Measurements from ENCODE around the gene DUSP28.

DUSP28 gene

GRCh38 chr2:240601061-240601830 is 41.1 kb downstream of the DUSP28 start:
- no peak for DNase-seq (ENCODE audit: low read depth)

- no peak for DNase-seq (ENCODE audit: low read depth)
Observed at GRCh38 chr2:240601831-240602160, 41.6 kb downstream of the DUSP28 start.

- no peak for DNase-seq (ENCODE audit: low read depth)
Observed at GRCh38 chr2:240602266-240603050, 42.3 kb downstream of the DUSP28 start.

GRCh38 chr2:240603081-240603835 is 43.1 kb downstream of the DUSP28 start:
- DNase-seq (ENCODE audit: low read depth) = no peak

- DNase-seq (ENCODE audit: low read depth) = no peak
Observed at GRCh38 chr2:240603846-240604245, 43.7 kb downstream of the DUSP28 start.

GRCh38 chr2:240604291-240604938 is 44.3 kb downstream of the DUSP28 start:
- DNase-seq (ENCODE audit: low read depth) = no peak

- DNase-seq (ENCODE audit: low read depth) = no peak
Observed at GRCh38 chr2:240604939-240605716, 45.0 kb downstream of the DUSP28 start.

GRCh38 chr2:240605867-240606743 is 45.9 kb downstream of the DUSP28 start:
- DNase-seq (ENCODE audit: low read depth) = no peak

GRCh38 chr2:240611601-240612210 is 51.5 kb downstream of the DUSP28 start:
- no peak for DNase-seq (ENCODE audit: low read depth)
